Retinal pigment epithelial cell (primary cell): ENCODE measurements around the gene ZNF614.
"Not testable (repeated sequence)": the region's sequence is repeated elsewhere in the genome, so short reads cannot be mapped to it uniquely, and the experiment has no call there.

Experiments used
- DNase-seq: peaks from one replicate; pipeline ENCODE4 v3.0.0-alpha.2; 2010; ENCODE audit warnings: low read depth
- H3K4me3 ChIP-seq: 2 replicates; pipeline ENCODE4 v1.5.1; 2011; ENCODE audit warnings: mild to moderate bottlenecking, low read length, control low read depth, moderate library complexity
- TF ChIP-seq, protein P1 (sequence below): conservative IDR thresholded peaks from 2 replicates; pipeline ENCODE4 v1.5.1; 2011; ENCODE audit warnings: low read depth, low read length, control low read depth, inconsistent platforms

ZNF614 gene

DNA sequence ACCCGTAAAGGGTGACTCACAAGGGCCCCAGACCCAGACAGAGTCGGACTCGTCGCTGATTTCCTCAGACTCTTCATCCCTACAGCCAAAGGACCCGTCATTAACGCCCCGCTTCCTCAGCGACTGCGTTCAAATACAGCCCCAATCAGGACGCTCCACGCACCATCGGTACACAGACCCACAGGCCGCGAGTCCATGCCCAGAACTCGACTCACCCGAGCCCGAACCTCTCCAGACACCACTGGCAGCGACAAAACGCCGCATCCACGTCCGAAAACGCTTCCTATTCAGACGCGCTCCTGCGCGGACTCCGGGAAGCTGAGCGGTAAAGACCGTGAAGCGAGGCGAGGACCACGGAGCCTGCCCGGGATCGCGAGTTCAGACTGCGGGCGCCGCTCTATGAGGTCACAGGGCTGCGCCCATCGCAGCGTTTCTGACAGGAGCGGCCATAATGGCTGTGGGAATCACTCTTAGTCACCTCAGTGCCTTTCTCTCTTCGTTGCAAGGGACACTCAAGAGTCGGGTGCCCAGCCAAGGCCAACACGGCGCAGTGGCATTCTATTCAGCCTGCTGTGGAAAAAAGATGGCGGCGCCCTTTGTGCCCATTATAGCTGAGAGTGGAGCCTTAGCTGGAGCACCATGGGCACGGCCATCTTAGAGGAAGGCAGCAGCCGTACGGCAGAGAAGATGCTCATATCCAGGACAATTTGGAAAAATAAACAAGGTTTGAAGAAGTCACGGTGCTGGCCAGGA, at the start of gene ZNF614:
Gene ZNF614 (minus strand): TSS at position 353 of the 753 bp plus-strand sequence. CDS start 2,634 bp downstream, outside the sequence.
- H3K4me3 ChIP-seq = peak within 1 kb of the TSS; percentile 76
- peak; percentile 67 for DNase-seq
- TF ChIP-seq, protein P1, sequence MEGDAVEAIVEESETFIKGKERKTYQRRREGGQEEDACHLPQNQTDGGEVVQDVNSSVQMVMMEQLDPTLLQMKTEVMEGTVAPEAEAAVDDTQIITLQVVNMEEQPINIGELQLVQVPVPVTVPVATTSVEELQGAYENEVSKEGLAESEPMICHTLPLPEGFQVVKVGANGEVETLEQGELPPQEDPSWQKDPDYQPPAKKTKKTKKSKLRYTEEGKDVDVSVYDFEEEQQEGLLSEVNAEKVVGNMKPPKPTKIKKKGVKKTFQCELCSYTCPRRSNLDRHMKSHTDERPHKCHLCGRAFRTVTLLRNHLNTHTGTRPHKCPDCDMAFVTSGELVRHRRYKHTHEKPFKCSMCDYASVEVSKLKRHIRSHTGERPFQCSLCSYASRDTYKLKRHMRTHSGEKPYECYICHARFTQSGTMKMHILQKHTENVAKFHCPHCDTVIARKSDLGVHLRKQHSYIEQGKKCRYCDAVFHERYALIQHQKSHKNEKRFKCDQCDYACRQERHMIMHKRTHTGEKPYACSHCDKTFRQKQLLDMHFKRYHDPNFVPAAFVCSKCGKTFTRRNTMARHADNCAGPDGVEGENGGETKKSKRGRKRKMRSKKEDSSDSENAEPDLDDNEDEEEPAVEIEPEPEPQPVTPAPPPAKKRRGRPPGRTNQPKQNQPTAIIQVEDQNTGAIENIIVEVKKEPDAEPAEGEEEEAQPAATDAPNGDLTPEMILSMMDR = no peak

DNA sequence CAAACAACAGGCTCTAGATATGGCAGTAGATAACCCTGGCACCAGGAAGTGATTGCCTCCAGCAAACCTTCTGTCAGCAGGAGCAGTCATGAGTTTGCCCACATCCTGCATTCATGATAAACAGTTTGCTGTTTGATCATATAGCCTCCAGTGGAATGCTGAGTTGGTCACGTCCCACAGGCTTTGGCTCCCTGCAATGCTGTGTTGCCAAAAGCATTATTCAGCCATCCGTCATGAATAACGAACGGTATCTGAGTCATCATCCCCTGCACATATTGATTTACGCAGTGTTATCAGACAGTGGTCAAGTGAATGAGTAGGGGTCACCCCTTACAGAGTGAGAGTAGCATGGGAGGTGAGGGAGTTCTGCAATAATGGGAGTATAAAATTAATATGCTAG, 42.3 kb upstream of the ZNF614 start:
- DNase-seq = no peak
- H3K4me3 ChIP-seq = no peak overlapping the region
- TF ChIP-seq, protein P1 = no peak

DNA sequence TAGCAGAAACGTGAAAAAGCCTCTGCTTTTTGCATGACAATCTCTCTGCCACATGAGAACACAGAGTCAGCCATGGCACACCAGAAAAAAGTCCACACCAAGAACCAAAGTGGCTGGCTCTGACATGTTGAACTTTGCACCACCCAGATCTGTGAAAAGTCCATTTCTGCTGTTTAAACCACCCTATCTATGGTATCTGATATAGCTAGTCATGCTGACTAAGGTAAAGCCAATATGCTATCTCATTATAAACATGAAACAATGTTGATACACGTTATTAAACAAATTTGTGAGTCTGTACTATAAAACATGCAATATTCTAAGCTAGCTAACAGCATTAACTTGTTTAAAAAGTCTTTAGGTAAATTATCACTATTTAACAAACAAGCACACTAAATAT, 41.5 kb upstream of the ZNF614 start:
- TF ChIP-seq, protein P1 = no peak
- no peak overlapping the region for H3K4me3 ChIP-seq

DNA sequence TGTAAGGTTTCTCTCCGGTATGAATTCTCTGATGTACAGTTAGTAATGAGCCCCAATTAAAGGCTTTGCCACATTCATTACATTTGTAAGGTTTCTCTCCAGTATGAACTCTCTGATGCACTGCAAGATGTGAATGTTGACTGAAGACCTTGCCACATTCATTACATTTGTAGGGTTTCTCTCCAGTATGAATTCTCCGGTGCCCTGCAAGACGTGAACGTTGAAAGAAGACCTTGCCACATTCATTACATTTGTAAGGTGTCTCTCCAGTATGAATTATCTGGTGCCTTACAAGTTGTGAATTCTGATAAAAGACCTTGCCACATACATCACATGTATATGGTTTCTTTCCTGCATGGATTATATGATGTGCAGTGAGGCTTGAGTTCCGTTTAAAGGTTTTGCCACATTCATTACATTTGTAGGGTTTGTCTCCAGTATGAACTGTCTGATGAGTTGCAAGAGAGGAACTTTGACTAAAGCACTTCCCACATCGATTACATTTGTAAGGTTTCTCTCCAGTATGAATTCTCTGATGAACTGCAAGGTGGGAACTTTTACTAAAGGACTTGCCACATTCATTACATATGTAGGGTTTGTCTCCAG, 38.2 kb upstream of the ZNF614 start:
- no peak for DNase-seq
- no peak overlapping the region for H3K4me3 ChIP-seq
- TF ChIP-seq, protein P1 = no peak

More for the DNA sequence above, 41.5 kb upstream of the ZNF614 start:
- no peak for DNase-seq

DNA sequence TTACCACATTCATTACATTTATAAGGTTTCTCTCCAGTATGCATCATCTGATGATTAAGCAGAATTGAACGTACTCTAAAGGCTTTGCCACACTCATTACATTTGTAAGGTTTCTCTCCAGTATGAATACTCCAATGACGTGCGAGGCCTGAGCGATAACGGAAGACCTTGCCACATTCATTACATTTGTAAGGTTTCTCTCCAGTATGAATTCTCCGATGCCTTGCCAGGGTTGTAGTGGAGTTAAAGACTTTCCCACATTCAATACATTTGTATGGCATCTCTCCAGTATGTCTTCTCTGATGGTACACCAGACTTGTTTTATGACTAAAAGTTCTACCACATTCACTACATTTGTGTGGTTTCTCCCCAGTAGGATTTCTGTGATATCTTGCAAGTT, 37.2 kb upstream of the ZNF614 start:
- TF ChIP-seq, protein P1 = no peak
- DNase-seq = no peak
- no peak overlapping the region for H3K4me3 ChIP-seq

DNA sequence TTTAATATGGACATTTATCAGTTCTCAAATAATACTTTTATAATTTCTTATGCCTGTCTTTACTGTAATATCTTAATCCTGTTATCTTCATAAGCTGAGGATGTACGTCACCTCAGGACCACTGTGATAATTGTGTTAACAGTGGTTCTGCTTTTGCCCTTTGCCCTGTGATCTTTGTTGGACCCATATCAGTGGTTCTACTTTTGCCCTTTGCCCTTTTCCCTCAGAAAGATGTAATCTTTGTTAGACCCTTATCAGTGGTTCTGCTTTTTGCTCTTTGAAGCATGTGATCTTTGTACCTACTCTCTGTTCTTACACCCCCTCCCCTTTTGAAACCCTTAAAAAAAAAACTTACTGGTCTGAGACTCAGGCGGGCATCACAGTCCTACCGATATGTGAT, 28.3 kb upstream of the ZNF614 start:
- DNase-seq = not testable (repeated sequence)

DNA sequence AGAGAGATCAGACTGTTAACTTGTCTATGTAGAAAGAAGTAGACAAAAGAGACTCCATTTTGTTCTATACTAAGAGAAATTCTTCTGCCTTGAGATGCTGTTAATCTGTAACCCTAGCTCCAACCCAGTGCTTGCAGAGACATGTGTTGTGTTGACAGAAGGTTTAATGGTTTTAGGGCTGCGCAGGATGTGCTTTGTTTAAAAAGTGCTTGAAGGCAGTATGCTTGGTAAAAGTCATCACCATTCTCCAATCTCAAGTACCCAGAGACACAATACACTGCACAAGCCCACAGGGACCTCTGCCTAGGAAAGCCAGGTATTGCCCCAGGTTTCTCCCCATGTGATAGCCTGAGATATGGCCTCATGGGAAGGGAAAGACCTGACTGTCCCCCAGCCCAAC, 23.6 kb upstream of the ZNF614 start:
- not testable (repeated sequence) for H3K4me3 ChIP-seq

More for the DNA sequence above, 28.3 kb upstream of the ZNF614 start:
- not testable (repeated sequence) for H3K4me3 ChIP-seq

More for the DNA sequence above, 23.6 kb upstream of the ZNF614 start:
- DNase-seq = not testable (repeated sequence)
